Keratinocyte (primary cell): Measurements from ENCODE around the gene PARD3B. TPM values are rescaled to one million over a fixed set of nuclear protein-coding genes. Genes with fewer than 3 reads are reported as not detected.

Source experiments
- DNase-seq: peaks from one replicate; pipeline ENCODE4 v3.0.0-alpha.2; 2011; ENCODE audit warnings: low read depth, missing footprints, low spot score
- FAIRE-seq: peaks from 2 replicates; lab custom pipeline; 2011; peaks lifted over from hg19 to GRCh38; lab: Jason Lieb, UNC
- H2AFZ ChIP-seq: 2 replicates; pipeline ENCODE4 v1.6.0; 2012; ENCODE audit warnings: low read length, control low read depth, inconsistent platforms; ENCODE audit not compliant: control insufficient read depth
- H3K27ac ChIP-seq: 2 replicates; pipeline ENCODE4 v1.5.1; 2011; ENCODE audit warnings: low read length; ENCODE audit not compliant: control insufficient read depth, insufficient read depth
- H3K27me3 ChIP-seq: 3 replicates; pipeline ENCODE4 v1.6.0; 2011; ENCODE audit warnings: low read length; ENCODE audit not compliant: control insufficient read depth, insufficient read depth; ENCODE audit errors: extremely low read depth
- H3K36me3 ChIP-seq, 2 experiments: 2 replicates in 1 of 2; 3 replicates in 1 of 2; pipeline ENCODE4 v1.5.1; 2011; ENCODE audit warnings: low read length in 2 of 2, mild to moderate bottlenecking in 1 of 2; ENCODE audit not compliant: control insufficient read depth in 2 of 2, insufficient read depth in 2 of 2; ENCODE audit errors: extremely low read depth in 1 of 2
- H3K4me1 ChIP-seq: 3 replicates; pipeline ENCODE4 v1.5.1; 2011; ENCODE audit warnings: low read length; ENCODE audit not compliant: control insufficient read depth, insufficient read depth; ENCODE audit errors: extremely low read depth
- H3K4me2 ChIP-seq: 3 replicates; pipeline ENCODE4 v1.6.0; 2011; ENCODE audit warnings: low read depth, low read length; ENCODE audit not compliant: control insufficient read depth, insufficient read depth; ENCODE audit errors: extremely low read depth
- H3K4me3 ChIP-seq, 3 experiments: fragments of 200-600 bp in 1 of 3; sonication (generic) in 1 of 3; 2 replicates in 2 of 3; 3 replicates in 1 of 3; pipeline ENCODE4 v1.5.1; 2011 to 2016; ENCODE audit warnings: low read length in 3 of 3, mild to moderate bottlenecking in 3 of 3, control low read depth in 2 of 3, inconsistent platforms in 1 of 3, low read depth in 1 of 3, mixed read lengths in 1 of 3, mixed run types in 1 of 3, moderate library complexity in 1 of 3; ENCODE audit not compliant: control insufficient read depth in 2 of 3, insufficient read depth in 2 of 3; ENCODE audit errors: extremely low read depth in 1 of 3
- H3K79me2 ChIP-seq: 2 replicates; pipeline ENCODE4 v1.6.0; 2012; ENCODE audit warnings: low read length; ENCODE audit not compliant: control insufficient read depth, insufficient read depth
- H3K9ac ChIP-seq: 3 replicates; pipeline ENCODE4 v1.6.0; 2011; ENCODE audit warnings: low read length; ENCODE audit not compliant: control insufficient read depth, insufficient read depth; ENCODE audit errors: extremely low read depth
- H3K9me1 ChIP-seq: 3 replicates; pipeline ENCODE4 v1.6.0; 2011; ENCODE audit warnings: low read length; ENCODE audit not compliant: control insufficient read depth, insufficient read depth; ENCODE audit errors: extremely low read depth
- H3K9me3 ChIP-seq: 2 replicates; pipeline ENCODE4 v1.5.1; 2012; ENCODE audit warnings: low read depth, low read length; ENCODE audit not compliant: control insufficient read depth
- H4K20me1 ChIP-seq: 3 replicates; pipeline ENCODE4 v1.6.0; 2011; ENCODE audit warnings: low read length; ENCODE audit not compliant: control insufficient read depth, insufficient read depth; ENCODE audit errors: extremely low read depth
- CTCF ChIP-seq, 3 experiments: IDR thresholded peaks in 1 of 3; conservative IDR thresholded peaks in 1 of 3; optimal IDR thresholded peaks in 1 of 3; 2 replicates in 2 of 3; 3 replicates in 1 of 3; pipeline versions ENCODE3 to v1.5.1; 2011; ENCODE audit warnings: low read length in 3 of 3, mild to moderate bottlenecking in 3 of 3, moderate library complexity in 2 of 3, control low read depth in 1 of 3, inconsistent platforms in 1 of 3; ENCODE audit not compliant: insufficient read depth in 2 of 3; ENCODE audit errors: extremely low read depth in 1 of 3
- EZH2 ChIP-seq: IDR thresholded peaks from one replicate; pipeline ENCODE4 v1.6.1; 2012; ENCODE audit warnings: inconsistent platforms, mild to moderate bottlenecking, low read length, moderate library complexity
- dilution Hi-C: fragments of 300-500 bp; cut with MboI; formaldehyde crosslinking; loops from one replicate; pipeline ENCODE4 v1.7.0; 2020; ENCODE audit warnings: low sequenced_read_pairs; ENCODE audit not compliant: extremely low pct_ligation_motif_present
- polyA plus RNA-seq, 5 experiments: library from polyadenylated mRNA; depleted of rRNA in 3 of 5; stranded (reverse) in 3 of 5; stranded (forward) in 1 of 5; unstranded in 1 of 5; fragments of >200 nt; gene quantifications; 1 replicate in 1 of 5; 2 replicates in 3 of 5; 3 replicates in 1 of 5; pipeline versions ENCODE4 v1.2.1 to v1.2.3, GENCODE V29; 2011 to 2012; ENCODE audit warnings: missing spikeins in 2 of 5, low read depth in 1 of 5, low replicate concordance in 1 of 5

The PARD3B gene
- polyA plus RNA-seq, 1 donor (not counting 4 experiments of a cell fraction or from before 2014, with no cell fraction given), result 1.2 TPM

- H3K4me3 ChIP-seq, result no peak overlapping the region
- H3K9me1 ChIP-seq, result no peaks in the 10 kb centered on the region
- no peaks in the 10 kb centered on the region for H4K20me1 ChIP-seq
- no peaks in the 10 kb centered on the region for H3K79me2 ChIP-seq
- TF ChIP-seq EZH2 (no peak), CTCF (optimal IDR thresholded peaks at IDR 0.05 in 1 of 3, IDR thresholded peaks at IDR 0.05 in 1 of 3, conservative IDR thresholded peaks at IDR 0.05 in 1 of 3; ENCODE audit: extremely low read depth in 1 of 3, insufficient read depth in 2 of 3, low read length in 3 of 3) (no peak)
- H3K36me3 ChIP-seq, result no peaks in the 10 kb centered on the region
- FAIRE-seq (no peak), DNase-seq (no peak)
- no peaks in the 10 kb centered on the region for H3K27me3 ChIP-seq
- no peaks in the 10 kb centered on the region for H3K9me3 ChIP-seq
- no peak overlapping the region for H3K27ac ChIP-seq
- dilution Hi-C loops, result no loop called here
- H2AFZ ChIP-seq, result no peak overlapping the region
- H3K4me2 ChIP-seq, result no peak overlapping the region
- no peak overlapping the region for H3K9ac ChIP-seq
- H3K4me1 ChIP-seq, result no peaks in the 10 kb centered on the region
Measured at GRCh38 chr2:204966245-204966644, 421.0 kb downstream of the PARD3B start.

- TF ChIP-seq EZH2 (no peak), CTCF (optimal IDR thresholded peaks at IDR 0.05 in 1 of 3, IDR thresholded peaks at IDR 0.05 in 1 of 3, conservative IDR thresholded peaks at IDR 0.05 in 1 of 3; ENCODE audit: extremely low read depth in 1 of 3, insufficient read depth in 2 of 3, low read length in 3 of 3) (no peak)
- FAIRE-seq, result no peak
- Histone ChIP-seq H3K79me2 (no peaks in the 10 kb centered on the region), H3K27ac (no peak overlapping the region), H2AFZ (no peak overlapping the region), H3K4me1 (no peaks in the 10 kb centered on the region), H4K20me1 (no peaks in the 10 kb centered on the region), H3K9me1 (no peaks in the 10 kb centered on the region), H3K4me2 (no peak overlapping the region), H3K9me3 (no peaks in the 10 kb centered on the region), H3K36me3 (no peaks in the 10 kb centered on the region), H3K9ac (no peak overlapping the region), H3K27me3 (no peaks in the 10 kb centered on the region), H3K4me3 (no peak overlapping the region)
- no peak for DNase-seq
- dilution Hi-C loops, result no loop called here
Measured at GRCh38 chr2:204967199-204967960, 422.1 kb downstream of the PARD3B start.
